Choroid plexus epithelial cell (primary cell): ENCODE results near the gene FGF8.

Experiments
- DNase-seq: peaks from one replicate; pipeline ENCODE4 v3.0.0-alpha.2; 2010; ENCODE audit warnings: low read depth
- H3K4me3 ChIP-seq: 2 replicates; pipeline ENCODE4 v1.5.1; 2011; ENCODE audit warnings: low read depth, mild to moderate bottlenecking, control low read depth, low read length, moderate library complexity
- CTCF ChIP-seq: conservative IDR thresholded peaks from 2 replicates; pipeline ENCODE4 v1.5.1; 2011; ENCODE audit warnings: low read depth, mild to moderate bottlenecking, control low read depth, inconsistent platforms, low read length, moderate library complexity

The FGF8 gene

GRCh38 chr10:101816913-101817336 is 41.0 kb upstream of the FGF8 start:
- peak overlapping the region; percentile 96 for H3K4me3 ChIP-seq
- DNase-seq = no peak
- TF ChIP-seq CTCF = no peak

GRCh38 chr10:101816376-101816775 is 40.5 kb upstream of the FGF8 start:
- H3K4me3 ChIP-seq = peak overlapping the region; percentile 96
- DNase-seq = no peak
- no peak for TF ChIP-seq CTCF

- TF ChIP-seq CTCF = no peak
- no peak for DNase-seq
- peak overlapping the region; percentile 96 for H3K4me3 ChIP-seq
Observed at GRCh38 chr10:101814466-101815071, 38.7 kb upstream of the FGF8 start.

- TF ChIP-seq CTCF = no peak
- no peak for DNase-seq
- H3K4me3 ChIP-seq = no peak overlapping the region
Observed at GRCh38 chr10:101812606-101813005, 36.7 kb upstream of the FGF8 start.

- no peak for DNase-seq
- no peak overlapping the region for H3K4me3 ChIP-seq
- TF ChIP-seq CTCF = no peak
Observed at GRCh38 chr10:101807158-101807557, 31.2 kb upstream of the FGF8 start.

- no peak for TF ChIP-seq CTCF
- no peak for DNase-seq
- no peak overlapping the region for H3K4me3 ChIP-seq
Observed at GRCh38 chr10:101803511-101803910, 27.6 kb upstream of the FGF8 start.

GRCh38 chr10:101797403-101798059 is 21.6 kb upstream of the FGF8 start:
- no peak for TF ChIP-seq CTCF
- H3K4me3 ChIP-seq = no peak overlapping the region
- DNase-seq = no peak
